Measurements from ENCODE around the gene RADIL. TPM values are rescaled to one million over a fixed set of nuclear protein-coding genes. Genes with fewer than 3 reads are reported as not detected.

RADIL gene
- total RNA-seq, 3 donors from 2014 or later (not counting 1 experiment from before 2014, with no cell fraction given), result not detected

GRCh38 chr7:4841836-4842235 is 41.7 kb downstream of the RADIL start:
- H3K27ac Mint-ChIP-seq, result no peak overlapping the region
- H3K27ac ChIP-seq (ENCODE audit: low read length), result no peak overlapping the region
- no peak overlapping the region for H3K4me3 ChIP-seq (ENCODE audit: low read length)
- intact Hi-C loops (cut with micrococcal nuclease), result no loop called here
- TF ChIP-seq, protein P1, sequence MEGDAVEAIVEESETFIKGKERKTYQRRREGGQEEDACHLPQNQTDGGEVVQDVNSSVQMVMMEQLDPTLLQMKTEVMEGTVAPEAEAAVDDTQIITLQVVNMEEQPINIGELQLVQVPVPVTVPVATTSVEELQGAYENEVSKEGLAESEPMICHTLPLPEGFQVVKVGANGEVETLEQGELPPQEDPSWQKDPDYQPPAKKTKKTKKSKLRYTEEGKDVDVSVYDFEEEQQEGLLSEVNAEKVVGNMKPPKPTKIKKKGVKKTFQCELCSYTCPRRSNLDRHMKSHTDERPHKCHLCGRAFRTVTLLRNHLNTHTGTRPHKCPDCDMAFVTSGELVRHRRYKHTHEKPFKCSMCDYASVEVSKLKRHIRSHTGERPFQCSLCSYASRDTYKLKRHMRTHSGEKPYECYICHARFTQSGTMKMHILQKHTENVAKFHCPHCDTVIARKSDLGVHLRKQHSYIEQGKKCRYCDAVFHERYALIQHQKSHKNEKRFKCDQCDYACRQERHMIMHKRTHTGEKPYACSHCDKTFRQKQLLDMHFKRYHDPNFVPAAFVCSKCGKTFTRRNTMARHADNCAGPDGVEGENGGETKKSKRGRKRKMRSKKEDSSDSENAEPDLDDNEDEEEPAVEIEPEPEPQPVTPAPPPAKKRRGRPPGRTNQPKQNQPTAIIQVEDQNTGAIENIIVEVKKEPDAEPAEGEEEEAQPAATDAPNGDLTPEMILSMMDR (IDR thresholded peaks at IDR 0.05), result no peak
- no peak overlapping the region for H3K4me3 Mint-ChIP-seq
- no peaks in the 10 kb centered on the region for H3K36me3 Mint-ChIP-seq
- WGBS (ENCODE audit: insufficient coverage), result 91% methylated on average over 13 of the region's 13 CpGs
- peaks cover 0 to 5% of the 10 kb centered on the region in 2 donors for H3K4me1 Mint-ChIP-seq
- no peaks in the 10 kb centered on the region for H3K9me3 ChIP-seq (ENCODE audit: control insufficient read depth, insufficient read depth, low read length)
- ATAC-seq, result no peak
- peaks cover 0 to 9% of the 10 kb centered on the region in 2 donors for H3K27me3 Mint-ChIP-seq (ENCODE audit: low read depth in 2 of 2)
- no peaks in the 10 kb centered on the region for H3K4me1 ChIP-seq (ENCODE audit: control insufficient read depth, insufficient read depth, low read length)
- no peaks in the 10 kb centered on the region for H3K9me3 Mint-ChIP-seq
- no peak for DNase-seq
- peaks cover 2% of the 10 kb centered on the region for H3K27me3 ChIP-seq (ENCODE audit: control insufficient read depth, insufficient read depth, low read length)
- no peaks in the 10 kb centered on the region for H3K36me3 ChIP-seq (ENCODE audit: control insufficient read depth, insufficient read depth, low read length)

DNA sequence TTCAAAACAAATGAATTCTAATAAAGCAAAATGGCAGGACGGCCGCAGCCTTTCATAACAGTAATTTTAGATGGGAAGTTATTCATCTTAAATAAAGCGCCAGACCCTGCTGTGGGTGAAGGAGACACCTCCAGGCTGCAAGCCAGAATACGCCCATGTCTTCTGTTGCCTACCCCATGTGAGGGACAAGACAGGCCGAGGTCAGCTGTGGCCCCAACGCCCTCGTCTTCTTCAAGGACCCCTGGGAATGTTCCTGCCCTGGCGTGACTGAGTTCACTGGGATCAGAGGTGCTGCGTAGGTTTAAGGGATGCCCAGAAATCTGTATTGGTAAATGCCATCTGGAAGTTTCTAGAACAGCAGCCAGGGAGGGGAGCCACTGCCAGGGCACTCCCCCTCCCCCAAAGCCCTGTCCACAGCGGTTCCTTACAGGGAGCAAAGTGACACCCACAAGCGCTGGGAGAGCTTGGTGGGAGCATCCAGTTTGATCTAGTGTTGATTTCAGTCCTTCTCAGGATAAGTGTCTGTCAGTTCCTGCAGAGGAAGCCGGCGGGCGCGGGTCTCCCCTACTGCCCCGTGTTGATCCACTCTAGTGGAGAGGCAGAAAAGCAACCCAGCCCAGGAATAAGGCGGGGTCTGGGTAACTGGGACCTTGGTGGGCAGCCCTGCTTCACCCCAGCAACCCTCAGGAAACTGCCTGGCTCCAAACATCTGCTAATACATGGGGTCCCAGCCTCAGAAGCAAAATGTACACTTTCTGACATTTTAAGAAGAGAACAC is 42.3 kb downstream of the RADIL start:
- H3K27ac ChIP-seq (ENCODE audit: low read length), result no peak overlapping the region
- H3K36me3 ChIP-seq (ENCODE audit: control insufficient read depth, insufficient read depth, low read length), result no peaks in the 10 kb centered on the region
- no peak for DNase-seq
- Mint-ChIP-seq H3K4me3 (no peak overlapping the region), H3K27me3 (ENCODE audit: low read depth in 2 of 2) (peaks cover 0 to 9% of the 10 kb centered on the region in 2 donors), H3K9me3 (no peaks in the 10 kb centered on the region), H3K36me3 (no peaks in the 10 kb centered on the region), H3K4me1 (peaks cover 0 to 5% of the 10 kb centered on the region in 2 donors), H3K27ac (no peak overlapping the region)
- peaks cover 2% of the 10 kb centered on the region for H3K27me3 ChIP-seq (ENCODE audit: control insufficient read depth, insufficient read depth, low read length)
- intact Hi-C loops (cut with micrococcal nuclease), result no loop called here
- no peaks in the 10 kb centered on the region for H3K4me1 ChIP-seq (ENCODE audit: control insufficient read depth, insufficient read depth, low read length)
- no peak for ATAC-seq
- H3K9me3 ChIP-seq (ENCODE audit: control insufficient read depth, insufficient read depth, low read length), result no peaks in the 10 kb centered on the region
- no peak overlapping the region for H3K4me3 ChIP-seq (ENCODE audit: low read length)
- TF ChIP-seq, protein P1 (IDR thresholded peaks at IDR 0.05), result no peak
- WGBS (ENCODE audit: insufficient coverage), result 95% methylated on average over 17 of the region's 17 CpGs

- Mint-ChIP-seq H3K27me3 (ENCODE audit: low read depth in 2 of 2) (peaks cover 0 to 4% of the 10 kb centered on the region in 2 donors), H3K36me3 (no peaks in the 10 kb centered on the region), H3K9me3 (no peaks in the 10 kb centered on the region), H3K27ac (no peak overlapping the region), H3K4me3 (no peak overlapping the region), H3K4me1 (peaks cover 0 to 5% of the 10 kb centered on the region in 2 donors)
- Histone ChIP-seq H3K4me3 (ENCODE audit: low read length) (no peak overlapping the region), H3K27ac (ENCODE audit: low read length) (no peak overlapping the region), H3K4me1 (ENCODE audit: control insufficient read depth, insufficient read depth, low read length) (no peaks in the 10 kb centered on the region), H3K36me3 (ENCODE audit: control insufficient read depth, insufficient read depth, low read length) (no peaks in the 10 kb centered on the region), H3K27me3 (ENCODE audit: control insufficient read depth, insufficient read depth, low read length) (peaks cover under 1% of the 10 kb centered on the region), H3K9me3 (ENCODE audit: control insufficient read depth, insufficient read depth, low read length) (no peaks in the 10 kb centered on the region)
- TF ChIP-seq, protein P1 (IDR thresholded peaks at IDR 0.05), result no peak
- intact Hi-C loops (cut with micrococcal nuclease), result no loop called here
- ATAC-seq (no peak), DNase-seq (no peak)
- 85% methylated on average over 16 of the region's 16 CpGs for WGBS (ENCODE audit: insufficient coverage)
These were observed 43.4 kb downstream of the RADIL start for GRCh38 chr7:4840079-4840501.
